ENCODE measurements around the gene LRP8.

LRP8 gene

DNA sequence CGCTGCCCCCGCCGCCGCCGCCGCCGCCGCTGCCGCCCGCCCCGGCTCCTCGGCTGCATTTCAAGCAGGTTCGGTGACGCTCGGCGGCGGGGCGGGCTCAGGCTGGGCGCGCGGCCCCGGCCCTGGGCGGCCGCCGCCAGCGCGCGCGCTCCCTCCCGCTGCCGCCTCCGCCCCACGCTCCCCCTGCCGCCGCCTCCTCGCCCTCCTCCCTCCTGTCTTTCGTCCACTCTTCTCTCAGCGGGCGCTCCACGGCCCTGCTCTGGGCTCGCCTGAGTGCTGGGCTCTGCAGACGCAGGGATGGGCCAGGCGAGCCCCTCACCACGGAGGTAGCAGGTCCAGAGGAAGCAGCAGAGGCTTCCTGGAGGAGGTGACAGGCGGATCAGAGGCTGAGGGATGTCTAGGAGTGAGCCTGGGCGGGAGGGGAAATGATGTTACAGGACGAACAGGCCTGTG is at the start of gene LRP8:
Gene LRP8 (minus strand): TSS at position 62 of the 453 bp plus-strand sequence. CDS start 158 bp downstream, outside the sequence.
- DNase-seq (ENCODE audit: low read depth): peak; percentile 82

- DNase-seq (ENCODE audit: low read depth): no peak
These were observed 49.6 kb upstream of the LRP8 start for GRCh38 chr1:53377438-53377841.

DNA sequence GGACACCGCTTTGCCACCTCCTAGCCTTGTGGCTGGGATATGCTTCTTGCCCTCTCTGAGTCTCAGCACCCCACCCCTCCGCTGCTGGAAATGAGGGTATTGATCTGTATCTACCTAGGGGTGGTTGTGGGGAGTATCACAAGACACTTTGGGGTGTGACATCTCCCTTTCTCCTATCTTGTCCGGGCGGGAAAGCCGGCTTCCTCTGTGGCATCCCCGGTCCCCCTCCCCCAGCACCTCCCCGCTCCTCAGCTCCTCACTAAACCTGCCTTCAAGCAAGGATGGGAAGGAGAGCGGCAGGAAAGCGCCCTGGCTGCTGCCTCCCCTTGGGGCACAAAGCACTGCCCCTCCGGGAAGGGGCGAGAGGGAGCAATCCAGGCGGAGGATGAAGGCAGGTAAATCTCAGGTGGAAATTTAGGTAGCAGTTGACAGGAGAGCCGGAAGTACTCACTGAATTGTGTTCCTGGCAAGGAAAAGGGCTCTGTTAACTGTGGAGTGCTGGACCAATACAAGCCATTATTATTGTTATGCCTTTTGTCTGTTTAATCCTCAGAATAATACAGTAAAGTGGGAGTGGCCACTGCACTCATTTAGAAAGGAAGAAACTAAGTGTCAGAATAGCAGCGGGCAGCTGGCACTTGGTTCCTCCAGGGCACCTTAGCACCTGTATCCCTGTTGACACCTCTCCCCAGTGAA is 49.0 kb upstream of the LRP8 start:
- DNase-seq (ENCODE audit: low read depth): no peak

DNA sequence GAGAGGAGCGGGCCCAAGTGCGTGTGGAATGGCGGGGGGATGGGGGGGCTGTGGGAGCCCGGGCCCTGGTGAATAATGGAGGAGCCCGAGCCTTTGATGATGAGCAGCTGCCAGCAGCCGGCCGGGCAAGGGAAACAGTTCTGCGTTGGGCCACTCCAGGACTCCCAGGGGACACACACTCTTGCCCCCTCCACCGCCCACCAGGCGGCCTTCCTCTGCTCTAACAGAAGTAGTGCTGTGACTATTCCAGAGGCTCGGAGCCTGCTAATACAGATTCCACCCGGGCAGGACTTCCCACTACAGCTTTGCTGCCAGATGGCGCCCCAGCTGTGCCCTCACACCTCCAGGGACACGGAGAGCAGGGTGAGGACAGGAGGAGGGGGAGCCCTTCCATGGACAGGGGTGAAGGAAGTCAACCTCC is 48.2 kb upstream of the LRP8 start:
- no peak for DNase-seq (ENCODE audit: low read depth)

DNA sequence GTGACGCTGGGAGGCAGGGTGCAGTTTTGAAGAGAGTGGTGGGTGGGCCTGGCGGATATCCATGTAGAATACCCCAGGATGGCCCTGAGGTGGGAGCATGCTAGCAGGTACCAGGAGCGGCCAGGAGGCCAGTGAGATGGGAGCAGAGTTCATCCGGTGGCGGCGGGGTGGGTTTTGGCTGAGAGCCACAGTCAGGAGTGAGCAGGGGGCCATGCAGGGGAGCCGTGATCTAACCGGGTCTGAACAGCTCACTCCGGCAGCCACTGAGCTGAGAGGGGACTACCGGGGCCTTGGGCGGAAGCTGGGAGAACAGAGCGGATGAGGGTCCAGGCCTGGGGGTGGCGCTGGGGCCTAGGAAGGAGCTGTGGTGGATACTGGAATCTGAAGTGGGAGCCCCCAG is 47.6 kb upstream of the LRP8 start:
- no peak for DNase-seq (ENCODE audit: low read depth)

- DNase-seq (ENCODE audit: low read depth): no peak
These were observed 45.4 kb upstream of the LRP8 start for GRCh38 chr1:53373246-53373645.

- no peak for DNase-seq (ENCODE audit: low read depth)
These were observed 44.7 kb upstream of the LRP8 start for GRCh38 chr1:53372501-53372951.

DNA sequence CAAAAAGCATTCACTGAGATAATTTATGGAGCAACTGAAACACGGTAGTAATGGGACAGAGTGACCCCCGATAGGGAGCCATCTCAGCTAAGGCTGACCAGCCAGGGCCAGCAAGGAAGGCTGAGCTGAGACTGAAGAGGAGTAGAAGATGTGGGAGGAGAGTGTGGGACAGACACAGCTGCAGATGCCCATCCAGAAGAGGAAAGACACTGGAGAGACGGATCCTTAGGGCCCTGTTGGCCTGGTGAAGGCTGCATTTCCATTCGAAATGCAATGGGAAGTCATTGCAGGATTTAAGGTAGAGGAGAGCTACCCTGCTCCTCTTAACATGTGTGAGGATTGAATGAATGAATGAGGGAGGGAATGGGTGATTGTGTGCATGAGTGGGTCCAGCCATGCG is 44.0 kb upstream of the LRP8 start:
- DNase-seq (ENCODE audit: low read depth): no peak

DNA sequence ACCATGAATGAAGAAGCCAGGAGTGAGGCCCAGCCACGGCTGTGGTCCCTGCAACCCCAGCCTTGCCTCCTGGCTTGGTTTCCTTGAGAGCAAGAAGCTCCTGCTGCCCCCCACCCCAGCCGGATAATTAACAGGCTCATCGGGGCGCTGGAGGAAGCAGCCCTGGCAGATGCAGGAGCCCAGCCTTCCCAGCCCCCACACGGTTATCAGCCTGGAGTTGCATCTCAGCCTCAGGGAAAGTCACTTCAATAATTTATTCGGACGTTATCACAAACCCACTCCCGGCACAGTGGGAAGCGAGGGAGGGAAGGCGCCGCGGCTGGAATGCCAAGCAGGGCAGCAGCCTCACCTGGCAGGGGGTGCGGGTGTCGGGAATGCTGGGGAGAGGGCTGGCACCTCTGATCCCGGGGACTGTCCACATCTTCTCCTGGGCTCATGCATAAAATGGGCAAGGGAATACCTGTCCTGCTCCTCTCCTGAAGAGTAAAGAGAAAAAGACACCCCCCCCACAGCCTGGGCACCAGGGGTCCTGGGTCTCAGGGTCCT is 43.3 kb upstream of the LRP8 start:
- DNase-seq (ENCODE audit: low read depth): no peak

- DNase-seq (ENCODE audit: low read depth): no peak
These were observed 42.6 kb upstream of the LRP8 start for GRCh38 chr1:53370369-53370961.

DNA sequence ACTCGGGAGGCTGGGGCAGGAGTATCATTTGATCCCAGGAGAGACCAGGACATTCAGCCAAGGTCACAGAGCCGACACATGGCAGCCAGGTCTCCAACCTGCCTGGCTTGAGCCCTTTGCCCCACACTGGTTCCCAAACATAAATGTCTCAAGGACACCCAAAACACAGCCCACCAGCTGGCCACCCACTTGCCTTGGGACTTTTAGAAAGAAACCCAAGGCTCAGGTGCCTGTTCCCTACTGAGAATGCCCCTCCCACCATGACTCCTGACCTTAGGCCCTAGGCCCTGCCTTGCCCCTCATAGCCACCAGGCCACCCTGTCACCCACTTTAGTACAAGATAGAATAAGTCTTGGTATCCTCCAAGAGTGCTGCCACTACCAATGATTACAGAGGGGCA is 41.9 kb upstream of the LRP8 start:
- no peak for DNase-seq (ENCODE audit: low read depth)

- DNase-seq (ENCODE audit: low read depth): no peak
These were observed 41.3 kb upstream of the LRP8 start for GRCh38 chr1:53369034-53369750.

GRCh38 chr1:53368314-53369033 is 40.6 kb upstream of the LRP8 start:
- no peak for DNase-seq (ENCODE audit: low read depth)

- DNase-seq (ENCODE audit: low read depth): no peak
These were observed 39.8 kb upstream of the LRP8 start for GRCh38 chr1:53367503-53368313.

DNA sequence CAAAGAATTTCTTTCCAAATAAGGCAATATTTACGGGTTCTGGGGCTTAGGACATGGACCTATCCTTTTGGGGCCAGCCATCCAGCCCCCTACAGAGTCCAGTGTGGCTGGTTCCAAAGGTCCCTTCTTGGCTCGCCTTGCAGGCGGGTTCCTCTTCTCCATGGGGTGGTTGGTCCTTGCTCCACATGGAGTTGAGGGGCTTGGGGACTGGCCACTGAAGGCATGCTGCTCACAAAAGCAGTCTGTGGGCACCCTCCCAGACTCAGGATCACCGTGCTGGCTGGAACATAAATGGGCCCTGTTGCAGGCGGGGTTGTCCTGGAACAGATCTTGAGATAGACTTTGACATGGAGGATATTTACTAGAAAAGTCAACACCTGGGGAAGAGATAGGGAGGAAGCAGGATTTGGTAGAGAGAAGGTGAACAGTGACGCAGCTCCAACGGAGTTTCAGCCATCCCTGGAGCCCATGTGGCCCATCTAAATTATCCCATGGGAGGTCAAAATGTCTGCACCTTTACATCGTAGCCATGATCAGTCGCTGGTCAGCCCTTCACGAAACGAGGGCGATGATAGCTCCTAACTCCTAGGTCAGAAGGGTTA is 39.1 kb upstream of the LRP8 start:
- DNase-seq (ENCODE audit: low read depth): no peak

GRCh38 chr1:53365437-53366063 is 37.7 kb upstream of the LRP8 start:
- DNase-seq (ENCODE audit: low read depth): no peak

GRCh38 chr1:53362851-53363642 is 35.2 kb upstream of the LRP8 start:
- no peak for DNase-seq (ENCODE audit: low read depth)

GRCh38 chr1:53362270-53362669 is 34.4 kb upstream of the LRP8 start:
- no peak for DNase-seq (ENCODE audit: low read depth)

- no peak for DNase-seq (ENCODE audit: low read depth)
These were observed 33.7 kb upstream of the LRP8 start for GRCh38 chr1:53361541-53361961.

GRCh38 chr1:53359934-53360276 is 32.0 kb upstream of the LRP8 start:
- DNase-seq (ENCODE audit: low read depth): no peak
